H9 (cell line): ENCODE results near the gene FRAS1. TPM values are rescaled to one million over a fixed set of nuclear protein-coding genes. Genes with fewer than 3 reads are reported as not detected.

ENCODE experiments used
- DNase-seq: peaks from one replicate; pipeline ENCODE4 v3.0.0-alpha.2; 2017
- H2AFZ ChIP-seq: one replicate; pipeline ENCODE4 v1.6.1; 2013; ENCODE audit warnings: mild to moderate bottlenecking, low read length, control low read depth, moderate library complexity
- H2AK5ac ChIP-seq: 2 replicates; pipeline ENCODE4 v1.6.1; 2013; ENCODE audit warnings: low read length, control low read depth, mixed read lengths; ENCODE audit not compliant: insufficient read length
- H2BK120ac ChIP-seq: one replicate; pipeline ENCODE4 v1.6.1; 2013; ENCODE audit warnings: low read depth, mild to moderate bottlenecking, low read length, control low read depth, inconsistent platforms; ENCODE audit not compliant: poor library complexity, severe bottlenecking
- H2BK12ac ChIP-seq: 2 replicates; pipeline ENCODE4 v1.6.1; 2013; ENCODE audit warnings: low read length, control low read depth, mixed read lengths, low read depth; ENCODE audit not compliant: insufficient read length
- H2BK15ac ChIP-seq: 2 replicates; pipeline ENCODE4 v1.6.1; 2013; ENCODE audit warnings: low read depth, low read length, control low read depth
- H2BK20ac ChIP-seq: one replicate; pipeline ENCODE4 v1.6.1; 2013; ENCODE audit warnings: low read depth, mild to moderate bottlenecking, low read length, control low read depth, inconsistent platforms; ENCODE audit not compliant: poor library complexity, severe bottlenecking
- H2BK5ac ChIP-seq: 2 replicates; pipeline ENCODE4 v1.6.1; 2013; ENCODE audit warnings: low read length, control low read depth, mixed read lengths; ENCODE audit not compliant: insufficient read length
- H3K14ac ChIP-seq: 2 replicates; pipeline ENCODE4 v1.6.1; 2013; ENCODE audit warnings: low read length, control low read depth; ENCODE audit not compliant: insufficient read depth
- H3K18ac ChIP-seq: 2 replicates; pipeline ENCODE4 v1.6.1; 2013; ENCODE audit warnings: low read depth, mild to moderate bottlenecking, mixed read lengths, low read length, control low read depth; ENCODE audit not compliant: insufficient read length
- H3K23ac ChIP-seq: 2 replicates; pipeline ENCODE4 v1.6.1; 2013; ENCODE audit warnings: low read length, control low read depth, mixed read lengths, low read depth; ENCODE audit not compliant: insufficient read length
- H3K23me2 ChIP-seq: 2 replicates; pipeline ENCODE4 v1.6.1; 2013; ENCODE audit warnings: low read depth, mild to moderate bottlenecking, mixed read lengths, low read length, control low read depth; ENCODE audit not compliant: insufficient read length, poor library complexity, severe bottlenecking
- H3K27ac ChIP-seq: 2 replicates; pipeline ENCODE4 v1.5.1; 2013; ENCODE audit warnings: low read length, control low read depth, mixed read lengths, low read depth; ENCODE audit not compliant: insufficient read length
- H3K27me3 ChIP-seq: 2 replicates; pipeline ENCODE4 v1.6.1; 2013; ENCODE audit warnings: low read length, control low read depth, inconsistent platforms; ENCODE audit not compliant: insufficient read depth
- H3K4ac ChIP-seq: 2 replicates; pipeline ENCODE4 v1.6.1; 2013; ENCODE audit warnings: low read depth, mild to moderate bottlenecking, control low read depth, inconsistent platforms, low read length, moderate library complexity
- H3K4me1 ChIP-seq: 2 replicates; pipeline ENCODE4 v1.6.1; 2013; ENCODE audit warnings: low read length, control low read depth, inconsistent platforms; ENCODE audit not compliant: insufficient read depth
- H3K4me2 ChIP-seq: 2 replicates; pipeline ENCODE4 v1.6.1; 2013; ENCODE audit warnings: low read length, control low read depth, mixed read lengths; ENCODE audit not compliant: insufficient read length, insufficient read depth
- H3K56ac ChIP-seq: 2 replicates; pipeline ENCODE4 v1.6.1; 2013; ENCODE audit warnings: low read depth, mild to moderate bottlenecking, mixed read lengths, low read length, control low read depth; ENCODE audit not compliant: insufficient read length
- H3K79me1 ChIP-seq: 2 replicates; pipeline ENCODE4 v1.6.1; 2013; ENCODE audit warnings: low read depth, mild to moderate bottlenecking, moderate library complexity, low read length, control low read depth, inconsistent platforms; ENCODE audit not compliant: insufficient read depth, poor library complexity, severe bottlenecking
- H3K79me2 ChIP-seq: 2 replicates; pipeline ENCODE4 v1.6.1; 2013; ENCODE audit warnings: low read length, control low read depth, inconsistent platforms; ENCODE audit not compliant: insufficient read depth
- H3K9ac ChIP-seq: 2 replicates; pipeline ENCODE4 v1.6.1; 2013; ENCODE audit warnings: low read length, control low read depth, mixed read lengths; ENCODE audit not compliant: insufficient read length; ENCODE audit errors: extremely low read depth
- H3K9me3 ChIP-seq: one replicate; pipeline ENCODE4 v1.6.1; 2013; ENCODE audit warnings: low read depth, low read length, inconsistent platforms; ENCODE audit not compliant: control insufficient read depth
- H3T11ph ChIP-seq: one replicate; pipeline ENCODE4 v1.6.1; 2013; ENCODE audit warnings: mild to moderate bottlenecking, low read length, control low read depth, inconsistent platforms
- H4K20me1 ChIP-seq: one replicate; pipeline ENCODE4 v1.6.1; 2013; ENCODE audit not compliant: control insufficient read depth, insufficient read length, insufficient read depth
- H4K5ac ChIP-seq: 2 replicates; pipeline ENCODE4 v1.6.1; 2013; ENCODE audit warnings: low read depth, mild to moderate bottlenecking, mixed read lengths, low read length, control low read depth; ENCODE audit not compliant: insufficient read length
- H4K8ac ChIP-seq: replicated peaks from 2 replicates; pipeline ENCODE4 v1.6.1; 2013; ENCODE audit warnings: low read length, control low read depth, mixed read lengths, low read depth; ENCODE audit not compliant: insufficient read length
- H4K91ac ChIP-seq: 2 replicates; pipeline ENCODE4 v1.6.1; 2013; ENCODE audit warnings: low read depth, mild to moderate bottlenecking, moderate library complexity, mixed read lengths, low read length, control low read depth; ENCODE audit not compliant: insufficient read length
- H3K27ac Mint-ChIP-seq, 3 experiments: 2 replicates in 2 of 3; 3 replicates in 1 of 3; pipeline ENCODE4 v1.8.0; 2020 to 2021; ENCODE audit warnings: mixed read lengths in 3 of 3, mild to moderate bottlenecking in 1 of 3, moderate library complexity in 1 of 3
- H3K27me3 Mint-ChIP-seq: 2 replicates; pipeline ENCODE4 v1.8.0; 2021; ENCODE audit warnings: low read depth, mild to moderate bottlenecking, moderate library complexity, mixed read lengths
- H3K36me3 Mint-ChIP-seq, 3 experiments: 2 replicates in 2 of 3; 3 replicates in 1 of 3; pipeline ENCODE4 v1.8.0; 2020 to 2021; ENCODE audit warnings: low read depth in 3 of 3, mixed read lengths in 3 of 3; ENCODE audit not compliant: insufficient read depth in 1 of 3
- H3K4me1 Mint-ChIP-seq, 2 experiments: 2 replicates each; pipeline ENCODE4 v1.8.0; 2020; ENCODE audit warnings: mixed read lengths in 2 of 2
- H3K4me3 Mint-ChIP-seq, 2 experiments: 2 replicates in 1 of 2; 3 replicates in 1 of 2; pipeline ENCODE4 v1.8.0; 2020 to 2021; ENCODE audit warnings: mild to moderate bottlenecking in 2 of 2, mixed read lengths in 2 of 2, moderate library complexity in 1 of 2
- H3K9me3 Mint-ChIP-seq, 2 experiments: 2 replicates in 1 of 2; 3 replicates in 1 of 2; pipeline ENCODE4 v1.8.0; 2020; ENCODE audit warnings: mild to moderate bottlenecking in 2 of 2, mixed read lengths in 2 of 2, moderate library complexity in 1 of 2
- total RNA-seq: library from RNA; stranded (reverse); gene quantifications from 2 replicates; pipeline ENCODE4 v1.2.1, GENCODE V29; 2021
- TF ChIP-seq, protein P1 (sequence below): fragments of 200-600 bp; sonication (generic); conservative IDR thresholded peaks from 3 replicates; pipeline ENCODE4 v1.8.0; 2021; ENCODE audit warnings: antibody characterized with exemption, mild to moderate bottlenecking

Gene FRAS1
- total RNA-seq, 1 experiment from 2014 or later, result 58.5 TPM

DNA sequence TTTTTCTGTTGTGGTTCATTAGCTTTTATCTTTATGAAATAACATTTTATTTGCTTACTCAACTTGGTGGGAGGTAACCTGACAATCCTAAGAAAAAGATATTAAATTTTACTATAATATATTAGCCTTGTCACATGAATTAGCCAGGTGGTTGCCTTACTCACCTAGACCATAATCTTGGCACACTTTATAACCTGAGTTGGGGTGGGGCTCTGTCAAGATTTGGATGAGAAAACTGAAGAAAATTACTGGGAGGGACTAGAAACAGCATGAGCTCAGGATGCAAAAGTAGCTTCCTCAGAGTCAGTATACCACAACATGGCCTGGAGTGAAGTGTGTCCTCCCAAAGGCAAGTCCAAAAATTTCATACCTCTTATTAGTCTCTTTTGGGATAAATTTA, 329.6 kb downstream of the FRAS1 start:
- Histone ChIP-seq H3K9me3 (no peaks in the 10 kb centered on the region), H3K4me2 (no peak overlapping the region), H3K9ac (no peak overlapping the region), H3K56ac (no peak overlapping the region), H3K18ac (no peak overlapping the region), H2BK5ac (no peak overlapping the region), H3K27me3 (no peaks in the 10 kb centered on the region), H3K14ac (no peak overlapping the region), H2BK12ac (no peak overlapping the region), H3K23me2 (no peaks in the 10 kb centered on the region), H2BK15ac (no peak overlapping the region), H2BK20ac (no peak overlapping the region), H2BK120ac (no peak overlapping the region), H3K4ac (no peak overlapping the region), H3K27ac (no peak overlapping the region), H3K79me2 (no peaks in the 10 kb centered on the region), H2AK5ac (no peak overlapping the region), H3K4me1 (no peaks in the 10 kb centered on the region), H4K91ac (no peak overlapping the region), H3T11ph (no peak overlapping the region), H4K5ac (no peak overlapping the region), H2AFZ (no peak overlapping the region), H3K79me1 (no peaks in the 10 kb centered on the region), H4K8ac (no peak overlapping the region), H3K23ac (no peak overlapping the region), H4K20me1 (no peaks in the 10 kb centered on the region)
- Mint-ChIP-seq H3K9me3 (no peaks in the 10 kb centered on the region), H3K27me3 (no peaks in the 10 kb centered on the region), H3K36me3 (peaks cover 28 to 64% (median 56%) of the 10 kb centered on the region in 3 experiments; a peak in 6 of 7 replicates), H3K27ac (0 out of 7 replicates have a peak overlapping the region, but pooled peaks of 1 of the 3 experiments have one; percentile 25), H3K4me1 (no peaks in the 10 kb centered on the region), H3K4me3 (no peak overlapping the region)
- no peak for DNase-seq
- TF ChIP-seq, protein P1, sequence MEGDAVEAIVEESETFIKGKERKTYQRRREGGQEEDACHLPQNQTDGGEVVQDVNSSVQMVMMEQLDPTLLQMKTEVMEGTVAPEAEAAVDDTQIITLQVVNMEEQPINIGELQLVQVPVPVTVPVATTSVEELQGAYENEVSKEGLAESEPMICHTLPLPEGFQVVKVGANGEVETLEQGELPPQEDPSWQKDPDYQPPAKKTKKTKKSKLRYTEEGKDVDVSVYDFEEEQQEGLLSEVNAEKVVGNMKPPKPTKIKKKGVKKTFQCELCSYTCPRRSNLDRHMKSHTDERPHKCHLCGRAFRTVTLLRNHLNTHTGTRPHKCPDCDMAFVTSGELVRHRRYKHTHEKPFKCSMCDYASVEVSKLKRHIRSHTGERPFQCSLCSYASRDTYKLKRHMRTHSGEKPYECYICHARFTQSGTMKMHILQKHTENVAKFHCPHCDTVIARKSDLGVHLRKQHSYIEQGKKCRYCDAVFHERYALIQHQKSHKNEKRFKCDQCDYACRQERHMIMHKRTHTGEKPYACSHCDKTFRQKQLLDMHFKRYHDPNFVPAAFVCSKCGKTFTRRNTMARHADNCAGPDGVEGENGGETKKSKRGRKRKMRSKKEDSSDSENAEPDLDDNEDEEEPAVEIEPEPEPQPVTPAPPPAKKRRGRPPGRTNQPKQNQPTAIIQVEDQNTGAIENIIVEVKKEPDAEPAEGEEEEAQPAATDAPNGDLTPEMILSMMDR, result no peak
